Common myeloid progenitor, CD34-positive (primary cell): ENCODE data around the gene MYH7B.

Experiments
- CTCF ChIA-PET: fragments of 350-600 bp; sonication (Branson Sonifier 250); formaldehyde crosslinking; loops from one replicate; lab custom pipeline; 2021; ENCODE audit warnings: antibody characterized with exemption; lab: Charles Lee
- POLR2A ChIA-PET: fragments of 350-600 bp; sonication (Branson Sonifier 250); formaldehyde crosslinking; loops from one replicate; lab custom pipeline; 2021; ENCODE audit warnings: antibody characterized with exemption; lab: Charles Lee
- DNase-seq, 3 donors: peaks; one replicate each; pipeline versions ENCODE4 v3.0.0 to v3.0.0-alpha.2; 2013
- H3K27ac ChIP-seq, 2 experiments: 1 replicate in 1 of 2; 2 replicates in 1 of 2; pipeline ENCODE4 v1.7.0; 2013; ENCODE audit warnings: inconsistent platforms in 2 of 2, low read length in 2 of 2, mild to moderate bottlenecking in 2 of 2, low read depth in 1 of 2, moderate library complexity in 1 of 2; ENCODE audit not compliant: severe bottlenecking in 2 of 2, insufficient read depth in 1 of 2, poor library complexity in 1 of 2
- H3K27me3 ChIP-seq, 5 experiments: replicated peaks in 2 of 5; 1 replicate in 3 of 5; 2 replicates in 2 of 5; pipeline versions ENCODE4 v1.6.1 to v1.7.0; 2013; ENCODE audit warnings: low read length in 4 of 5, mild to moderate bottlenecking in 2 of 5, moderate library complexity in 2 of 5, inconsistent platforms in 1 of 5; ENCODE audit not compliant: insufficient read depth in 5 of 5, control insufficient read depth in 4 of 5
- H3K36me3 ChIP-seq, 4 experiments: 1 replicate in 2 of 4; 2 replicates in 2 of 4; pipeline versions ENCODE4 v1.6.1 to v1.7.0; 2013; ENCODE audit warnings: low read length in 3 of 4, control low read depth in 1 of 4, mild to moderate bottlenecking in 1 of 4; ENCODE audit not compliant: control insufficient read depth in 4 of 4, insufficient read depth in 4 of 4
- H3K4me1 ChIP-seq, 4 experiments: 1 replicate in 3 of 4; 2 replicates in 1 of 4; pipeline versions ENCODE4 v1.6.1 to v1.7.1; 2013; ENCODE audit warnings: low read length in 3 of 4, mild to moderate bottlenecking in 3 of 4, control low read depth in 1 of 4, inconsistent platforms in 1 of 4, moderate library complexity in 1 of 4; ENCODE audit not compliant: control insufficient read depth in 4 of 4, insufficient read depth in 4 of 4; ENCODE audit errors: control extremely low read depth in 1 of 4
- H3K4me3 ChIP-seq, 7 experiments: 1 replicate in 4 of 7; 2 replicates in 3 of 7; pipeline versions ENCODE4 v1.5.1 to v1.7.0; 2013; ENCODE audit warnings: mild to moderate bottlenecking in 7 of 7, low read length in 6 of 7, moderate library complexity in 6 of 7, inconsistent platforms in 2 of 7, low read depth in 2 of 7, control low read depth in 1 of 7; ENCODE audit not compliant: insufficient read depth in 4 of 7, control insufficient read depth in 1 of 7; ENCODE audit errors: extremely low read depth in 1 of 7
- H3K9me3 ChIP-seq, 5 experiments: 1 replicate in 4 of 5; 2 replicates in 1 of 5; pipeline versions ENCODE4 v1.6.1 to v1.7.1; 2013; ENCODE audit warnings: low read length in 4 of 5, mild to moderate bottlenecking in 2 of 5, inconsistent platforms in 1 of 5, low read depth in 1 of 5, moderate library complexity in 1 of 5; ENCODE audit not compliant: control insufficient read depth in 4 of 5, insufficient read depth in 2 of 5; ENCODE audit errors: control extremely low read depth in 1 of 5
- WGBS: methylation state at CpG from one replicate; pipeline ENCODE4 v1.1.5; 2013; ENCODE audit not compliant: insufficient coverage; 5-methylcytosine and 5-hydroxymethylcytosine counted together

Gene MYH7B

GRCh38 chr20:34951252-34951651, 4.4 kb upstream of the MYH7B start:
- 100% methylated on average over 1 of the region's 2 CpGs for WGBS
- H3K4me1 ChIP-seq: peaks cover 6 to 14% (median 10%) of the 10 kb centered on the region in 4 experiments
- POLR2A ChIA-PET: no interaction called here
- no peak overlapping the region for H3K27ac ChIP-seq
- H3K36me3 ChIP-seq: peaks cover 6 to 33% (median 9%) of the 10 kb centered on the region in 4 experiments
- no peaks in the 10 kb centered on the region for H3K9me3 ChIP-seq
- no peaks in the 10 kb centered on the region for H3K27me3 ChIP-seq
- CTCF ChIA-PET: interaction anchor here (1.2 to 1.3 kb wide), 2 partner anchors 29 to 75 kb away, joined by 3 to 4 read pairs; partner anchors contain the start of gene ACSS2
- no peak overlapping the region for H3K4me3 ChIP-seq
- no peak for DNase-seq

- no peak overlapping the region for H3K4me3 ChIP-seq
- H3K27ac ChIP-seq: no peak overlapping the region
- ChIA-PET POLR2A (no interaction called here), CTCF (interaction anchor here (1.2 to 1.4 kb wide), 3 partner anchors 10 to 76 kb away, joined by 3 to 4 read pairs (median 3); partner anchors contain the start of gene ACSS2)
- H3K27me3 ChIP-seq: no peaks in the 10 kb centered on the region
- H3K36me3 ChIP-seq: peaks cover 2 to 29% (median 6%) of the 10 kb centered on the region in 4 experiments
- H3K9me3 ChIP-seq: no peaks in the 10 kb centered on the region
- peaks cover 8 to 16% (median 13%) of the 10 kb centered on the region in 4 experiments for H3K4me1 ChIP-seq
- no peak for DNase-seq
- WGBS: 95% methylated on average over 7 of the region's 8 CpGs
Measured at GRCh38 chr20:34951652-34952051, 4.0 kb upstream of the MYH7B start.

- 100% methylated on average over 3 of the region's 5 CpGs for WGBS
- no peak for DNase-seq
- H3K4me3 ChIP-seq: no peak overlapping the region
- CTCF ChIA-PET: interaction anchor here (1.0 to 1.4 kb wide), 4 partner anchors 11 to 118 kb away, joined by 3 to 4 read pairs (median 4); no protein-coding TSS in a partner anchor
- POLR2A ChIA-PET: no interaction called here
- peaks cover 2 to 25% (median 4%) of the 10 kb centered on the region in 4 experiments for H3K36me3 ChIP-seq
- H3K27ac ChIP-seq: no peak overlapping the region
- peaks cover 0 to 1% (median 0%) of the 10 kb centered on the region in 5 experiments for H3K9me3 ChIP-seq
- no peaks in the 10 kb centered on the region for H3K27me3 ChIP-seq
- H3K4me1 ChIP-seq: peaks cover 8 to 16% (median 13%) of the 10 kb centered on the region in 4 experiments
Measured at GRCh38 chr20:34952671-34953070, 3.0 kb upstream of the MYH7B start.

- H3K27ac ChIP-seq: no peak overlapping the region
- ChIA-PET POLR2A (no interaction called here), CTCF (no interaction called here)
- peaks cover 0 to 21% (median 4%) of the 10 kb centered on the region in 4 experiments for H3K36me3 ChIP-seq
- no peak overlapping the region for H3K4me3 ChIP-seq
- 93% methylated on average over 2 of the region's 7 CpGs for WGBS
- H3K27me3 ChIP-seq: no peaks in the 10 kb centered on the region
- DNase-seq: no peak
- peaks cover 0 to 2% (median 0%) of the 10 kb centered on the region in 5 experiments for H3K9me3 ChIP-seq
- H3K4me1 ChIP-seq: peaks cover 8 to 16% (median 13%) of the 10 kb centered on the region in 4 experiments
Measured at GRCh38 chr20:34953960-34954359, 1.7 kb upstream of the MYH7B start.

- peaks cover 0 to 2% (median 0%) of the 10 kb centered on the region in 5 experiments for H3K9me3 ChIP-seq
- no peak for DNase-seq
- H3K4me1 ChIP-seq: peaks cover 8 to 16% (median 13%) of the 10 kb centered on the region in 4 experiments
- peak overlapping the region; percentile 74 to 90 for H3K27ac ChIP-seq
- CTCF ChIA-PET: interaction anchor here (1.5 to 6.2 kb wide), 5 partner anchors 11 to 129 kb away, joined by 4 to 87 read pairs (median 7); partner anchors contain the start of genes ACSS2, GGT7 and NCOA6
- peak overlapping the region; percentile 64 to 97 (median 84) for H3K4me3 ChIP-seq
- H3K27me3 ChIP-seq: no peaks in the 10 kb centered on the region
- POLR2A ChIA-PET: interaction anchor here (2.1 kb wide), 1 partner anchor 79 kb away, joined by 9 read pairs; the partner anchor contains the start of gene ACSS2
- 24% methylated on average over 13 of the region's 13 CpGs for WGBS
- peaks cover 0 to 12% (median 3%) of the 10 kb centered on the region in 4 experiments for H3K36me3 ChIP-seq
Measured at GRCh38 chr20:34954904-34955230, 801 bp upstream of the MYH7B start.

GRCh38 chr20:34956041-34956458, 382 bp downstream of the MYH7B start:
- H3K36me3 ChIP-seq: peaks cover 0 to 7% (median 3%) of the 10 kb centered on the region in 4 experiments
- no peaks in the 10 kb centered on the region for H3K27me3 ChIP-seq
- no peak for DNase-seq
- H3K4me1 ChIP-seq: peaks cover 8 to 16% (median 13%) of the 10 kb centered on the region in 4 experiments
- POLR2A ChIA-PET: interaction anchor here (0.6 to 2.1 kb wide), 3 partner anchors 80 to 498 kb away, joined by 3 to 9 read pairs (median 4); partner anchors contain the start of gene ACSS2
- peak overlapping the region; percentile 64 to 97 (median 84) for H3K4me3 ChIP-seq
- 9% methylated on average over 4 of the region's 6 CpGs for WGBS
- CTCF ChIA-PET: interaction anchor here (0.7 to 6.2 kb wide), 8 partner anchors 12 to 130 kb away, joined by 3 to 87 read pairs (median 4); partner anchors contain the start of genes ACSS2, GGT7 and NCOA6
- H3K9me3 ChIP-seq: peaks cover 0 to 2% (median 0%) of the 10 kb centered on the region in 5 experiments
- peak overlapping the region in 1 of 2 experiments; percentile 90 for H3K27ac ChIP-seq
